Trophoblast cell (in vitro differentiated cells and primary cell): ENCODE data around the gene ING5.
A peak's percentile ranks its signal among the peaks of the same experiment; 100 is the strongest.

Experiments used
- DNase-seq, 2 donors: peaks; one replicate each; pipeline ENCODE4 v3.0.0-alpha.2; 2016
- H2AFZ ChIP-seq: 2 replicates; pipeline ENCODE4 v1.6.1; 2013; ENCODE audit warnings: low read length, moderate library complexity, mild to moderate bottlenecking; ENCODE audit not compliant: insufficient read depth, poor library complexity
- H2AK5ac ChIP-seq: 2 replicates; pipeline ENCODE4 v1.6.1; 2013; ENCODE audit warnings: mild to moderate bottlenecking, low read length
- H2BK120ac ChIP-seq: 2 replicates; pipeline ENCODE4 v1.6.1; 2013; ENCODE audit warnings: low read length, mild to moderate bottlenecking, moderate library complexity; ENCODE audit not compliant: insufficient read depth, poor library complexity
- H2BK12ac ChIP-seq: 2 replicates; pipeline ENCODE4 v1.6.1; 2013; ENCODE audit warnings: mild to moderate bottlenecking, low read length, moderate library complexity
- H2BK5ac ChIP-seq: 2 replicates; pipeline ENCODE4 v1.6.1; 2013; ENCODE audit warnings: low read length, low read depth, moderate library complexity, mild to moderate bottlenecking; ENCODE audit not compliant: poor library complexity
- H3K14ac ChIP-seq: 2 replicates; pipeline ENCODE4 v1.6.1; 2013; ENCODE audit warnings: mild to moderate bottlenecking, low read length
- H3K18ac ChIP-seq: 2 replicates; pipeline ENCODE4 v1.6.1; 2013; ENCODE audit warnings: mild to moderate bottlenecking, low read length
- H3K23ac ChIP-seq: 2 replicates; pipeline ENCODE4 v1.6.1; 2013; ENCODE audit warnings: low read length
- H3K27ac ChIP-seq: 2 replicates; pipeline ENCODE4 v1.5.1; 2013; ENCODE audit warnings: low read depth, mild to moderate bottlenecking, inconsistent platforms, low read length, moderate library complexity
- H3K27me3 ChIP-seq: 2 replicates; pipeline ENCODE4 v1.6.1; 2013; ENCODE audit warnings: inconsistent platforms, mild to moderate bottlenecking, low read length, moderate library complexity; ENCODE audit not compliant: insufficient read depth
- H3K36me3 ChIP-seq, 2 experiments: 1 replicate in 1 of 2; 2 replicates in 1 of 2; pipeline ENCODE4 v1.6.1; 2013; ENCODE audit warnings: low read length in 2 of 2, mild to moderate bottlenecking in 2 of 2, moderate library complexity in 1 of 2; ENCODE audit not compliant: insufficient read depth in 2 of 2, control insufficient read depth in 1 of 2
- H3K4ac ChIP-seq: 2 replicates; pipeline ENCODE4 v1.6.1; 2013; ENCODE audit warnings: low read depth, mild to moderate bottlenecking, low read length, moderate library complexity
- H3K4me1 ChIP-seq, 2 experiments: 1 replicate in 1 of 2; 2 replicates in 1 of 2; pipeline ENCODE4 v1.6.1; 2013; ENCODE audit warnings: low read length in 2 of 2, mild to moderate bottlenecking in 2 of 2, moderate library complexity in 1 of 2; ENCODE audit not compliant: insufficient read depth in 2 of 2, control insufficient read depth in 1 of 2
- H3K4me2 ChIP-seq: 2 replicates; pipeline ENCODE4 v1.6.1; 2013; ENCODE audit warnings: inconsistent platforms, mild to moderate bottlenecking, low read length, moderate library complexity
- H3K4me3 ChIP-seq: 2 replicates; pipeline ENCODE4 v1.5.1; 2013; ENCODE audit warnings: mild to moderate bottlenecking, low read depth, low read length, inconsistent platforms
- H3K79me1 ChIP-seq: one replicate; pipeline ENCODE4 v1.6.1; 2013; ENCODE audit warnings: low read length
- H3K79me2 ChIP-seq: 2 replicates; pipeline ENCODE4 v1.6.1; 2013; ENCODE audit warnings: low read length, mild to moderate bottlenecking; ENCODE audit not compliant: control insufficient read depth, insufficient read depth, poor library complexity
- H3K9ac ChIP-seq: 2 replicates; pipeline ENCODE4 v1.6.1; 2013; ENCODE audit warnings: mild to moderate bottlenecking, low read length
- H3K9me3 ChIP-seq: 2 replicates; pipeline ENCODE4 v1.6.1; 2013; ENCODE audit warnings: low read depth, mild to moderate bottlenecking, control low read depth, inconsistent platforms, low read length; ENCODE audit not compliant: insufficient read depth
- H4K12ac ChIP-seq: 2 replicates; pipeline ENCODE4 v1.6.1; 2013; ENCODE audit warnings: low read depth, mild to moderate bottlenecking, low read length, moderate library complexity
- H4K8ac ChIP-seq: 2 replicates; pipeline ENCODE4 v1.6.1; 2013; ENCODE audit warnings: low read depth, mild to moderate bottlenecking, low read length, moderate library complexity
- H4K91ac ChIP-seq: one replicate; pipeline ENCODE4 v1.6.1; 2013; ENCODE audit warnings: low read depth, mild to moderate bottlenecking, low read length, moderate library complexity
- WGBS: extraction: QIAGEN DNeasy Blood & Tissue Kit; methylation state at CpG from one replicate; pipeline ENCODE4 v1.1.7; 2013; ENCODE audit warnings: missing lambda C conversion rate; ENCODE audit not compliant: insufficient read length, insufficient coverage; ENCODE audit errors: extremely low coverage; 5-methylcytosine and 5-hydroxymethylcytosine counted together

The ING5 gene

GRCh38 chr2:241670333-241671110 is 31.3 kb upstream of the ING5 start:
- no peak overlapping the region for H4K8ac ChIP-seq
- H2AFZ ChIP-seq: no peak overlapping the region
- H3K27ac ChIP-seq: no peak overlapping the region
- no peak overlapping the region for H3K4me3 ChIP-seq
- no peaks in the 10 kb centered on the region for H3K27me3 ChIP-seq
- H3K9ac ChIP-seq: no peak overlapping the region
- H3K18ac ChIP-seq: no peak overlapping the region
- H3K4ac ChIP-seq: no peak overlapping the region
- no peak overlapping the region for H2BK120ac ChIP-seq
- peaks cover 87 to 90% of the 10 kb centered on the region in 2 experiments for H3K36me3 ChIP-seq
- H3K23ac ChIP-seq: no peak overlapping the region
- no peak overlapping the region for H3K4me2 ChIP-seq
- H3K14ac ChIP-seq: no peak overlapping the region
- H4K91ac ChIP-seq: no peak overlapping the region
- WGBS: no CpG with 5 or more reads among the region's 31 CpGs
- peaks cover 5% of the 10 kb centered on the region for H3K9me3 ChIP-seq
- no peaks in the 10 kb centered on the region for H3K79me1 ChIP-seq
- no peaks in the 10 kb centered on the region for H3K4me1 ChIP-seq
- H3K79me2 ChIP-seq: no peaks in the 10 kb centered on the region
- no peak overlapping the region for H2AK5ac ChIP-seq
- H4K12ac ChIP-seq: no peak overlapping the region
- no peak for DNase-seq
- no peak overlapping the region for H2BK12ac ChIP-seq
- no peak overlapping the region for H2BK5ac ChIP-seq

- Histone ChIP-seq H2BK12ac (no peak overlapping the region), H3K14ac (no peak overlapping the region), H3K79me2 (no peaks in the 10 kb centered on the region), H2BK5ac (no peak overlapping the region), H3K4me1 (no peaks in the 10 kb centered on the region), H3K4ac (no peak overlapping the region), H4K12ac (no peak overlapping the region), H3K36me3 (peaks cover 89 to 91% of the 10 kb centered on the region in 2 experiments), H3K18ac (no peak overlapping the region), H2AFZ (no peak overlapping the region), H3K4me3 (no peak overlapping the region), H2BK120ac (no peak overlapping the region), H3K23ac (no peak overlapping the region), H4K8ac (no peak overlapping the region), H3K27me3 (no peaks in the 10 kb centered on the region), H2AK5ac (no peak overlapping the region), H3K27ac (no peak overlapping the region), H3K9ac (no peak overlapping the region), H3K9me3 (peaks cover 5% of the 10 kb centered on the region), H3K79me1 (no peaks in the 10 kb centered on the region), H4K91ac (no peak overlapping the region), H3K4me2 (no peak overlapping the region)
- no peak for DNase-seq
- WGBS: no CpG with 5 or more reads among the region's 31 CpGs
These were observed 30.2 kb upstream of the ING5 start for GRCh38 chr2:241671457-241672240.

- Histone ChIP-seq H3K36me3 (peaks cover 92 to 93% of the 10 kb centered on the region in 2 experiments), H2BK5ac (no peak overlapping the region), H3K27me3 (no peaks in the 10 kb centered on the region), H4K8ac (no peak overlapping the region), H3K79me1 (no peaks in the 10 kb centered on the region), H2BK120ac (no peak overlapping the region), H3K14ac (no peak overlapping the region), H3K9ac (no peak overlapping the region), H3K27ac (no peak overlapping the region), H3K18ac (no peak overlapping the region), H2AK5ac (no peak overlapping the region), H4K91ac (no peak overlapping the region), H3K79me2 (no peaks in the 10 kb centered on the region), H3K23ac (no peak overlapping the region), H3K4me2 (no peak overlapping the region), H3K4me1 (no peaks in the 10 kb centered on the region), H3K9me3 (peaks cover 5% of the 10 kb centered on the region), H3K4ac (no peak overlapping the region), H2BK12ac (no peak overlapping the region), H2AFZ (no peak overlapping the region), H4K12ac (no peak overlapping the region), H3K4me3 (no peak overlapping the region)
- WGBS: no CpG with 5 or more reads among the region's 42 CpGs
- DNase-seq: no peak
These were observed 29.3 kb upstream of the ING5 start for GRCh38 chr2:241672243-241673188.

- Histone ChIP-seq H3K27ac (no peak overlapping the region), H4K91ac (no peak overlapping the region), H3K9ac (no peak overlapping the region), H3K4me1 (no peaks in the 10 kb centered on the region), H2BK5ac (no peak overlapping the region), H2AK5ac (no peak overlapping the region), H4K12ac (peak overlapping the region; percentile 5), H2AFZ (no peak overlapping the region), H3K4me3 (no peak overlapping the region), H3K79me2 (no peaks in the 10 kb centered on the region), H2BK12ac (no peak overlapping the region), H3K9me3 (peaks cover 2% of the 10 kb centered on the region), H3K4me2 (no peak overlapping the region), H3K4ac (no peak overlapping the region), H4K8ac (no peak overlapping the region), H3K27me3 (no peaks in the 10 kb centered on the region), H3K36me3 (peaks cover 91 to 92% of the 10 kb centered on the region in 2 experiments), H3K79me1 (no peaks in the 10 kb centered on the region), H3K23ac (no peak overlapping the region), H3K14ac (no peak overlapping the region), H3K18ac (no peak overlapping the region), H2BK120ac (no peak overlapping the region)
- DNase-seq: no peak
- WGBS: no CpG with 5 or more reads among the region's 18 CpGs
These were observed 28.6 kb upstream of the ING5 start for GRCh38 chr2:241673189-241673663.
